Kidney (tissue), 14 donors: Measurements from ENCODE around the gene EIF5. TPM values are rescaled to one million over a fixed set of nuclear protein-coding genes. Genes with fewer than 3 reads are reported as not detected.

Experiments
- DNase-seq, 5 donors: peaks; one replicate each; pipeline ENCODE4 v3.0.0-alpha.2; 2013 to 2020
- FAIRE-seq: peaks from 2 replicates; lab custom pipeline; 2012; peaks lifted over from hg19 to GRCh38; lab: Jason Lieb, UNC
- H3K27ac ChIP-seq, 2 donors: one replicate each; pipeline ENCODE4 v1.7.0; 2013; ENCODE audit warnings: low read depth in 2 of 2, low read length in 2 of 2, inconsistent platforms in 1 of 2
- H3K27me3 ChIP-seq: one replicate; pipeline ENCODE4 v1.7.1; 2013; ENCODE audit warnings: low read length, inconsistent platforms; ENCODE audit not compliant: control insufficient read depth, insufficient read depth
- H3K36me3 ChIP-seq, 3 donors: one replicate each; pipeline versions ENCODE4 v1.7.0 to v1.7.1; 2013; ENCODE audit warnings: low read length in 3 of 3, control low read depth in 1 of 3, inconsistent platforms in 1 of 3; ENCODE audit not compliant: insufficient read depth in 3 of 3, control insufficient read depth in 2 of 3
- H3K4me1 ChIP-seq, 3 donors: one replicate each; pipeline versions ENCODE4 v1.7.0 to v1.7.1; 2013; ENCODE audit warnings: low read length in 3 of 3, inconsistent platforms in 1 of 3, low read depth in 1 of 3; ENCODE audit not compliant: control insufficient read depth in 2 of 3, insufficient read depth in 2 of 3
- H3K4me3 ChIP-seq, 3 donors: one replicate each; pipeline versions ENCODE4 v1.7.0 to v1.8.1; 2013; ENCODE audit warnings: low read length in 3 of 3, control low read depth in 1 of 3, inconsistent platforms in 1 of 3
- H3K9ac ChIP-seq, 3 donors: one replicate each; pipeline versions ENCODE4 v1.7.0 to v1.7.1; 2013; ENCODE audit warnings: low read length in 3 of 3, control low read depth in 1 of 3, inconsistent platforms in 1 of 3
- H3K9me3 ChIP-seq, 3 donors: one replicate each; pipeline versions ENCODE4 v1.7.0 to v1.7.1; 2013; ENCODE audit warnings: low read length in 3 of 3, control low read depth in 1 of 3, inconsistent platforms in 1 of 3; ENCODE audit not compliant: control insufficient read depth in 2 of 3, insufficient read depth in 1 of 3
- intact Hi-C: fragments of 100-400 bp; cut with DNase I; formaldehyde crosslinking; loops from one replicate; pipeline ENCODE4 v1.11.1; 2022
- polyA plus RNA-seq: library from polyadenylated mRNA; stranded (reverse); fragments of 350-450 nt; fragmentation: Illumina TruSeq; extraction: RNeasy Lipid Tissue Mini Kit (QIAGEN cat#74804); gene quantifications from one replicate; pipeline ENCODE4 v1.2.3, GENCODE V29; 2014; ENCODE audit warnings: low read depth, low replicate concordance; ENCODE audit not compliant: insufficient read depth
- total RNA-seq: library from RNA; stranded (reverse); fragmentation: NEBNext Ultra II Directional; extraction: Animal tissue kit (Norgen Biotek cat#: 25700); gene quantifications from one replicate; pipeline ENCODE4 v1.2.1, GENCODE V29; 2021
- TF ChIP-seq, protein P1 (sequence below): IDR thresholded peaks from 3 replicates; pipeline ENCODE4 v1.5.1; 2012; ENCODE audit warnings: mild to moderate bottlenecking, moderate library complexity, borderline replicate concordance; ENCODE audit not compliant: insufficient read depth; ENCODE audit errors: extremely low read depth
- donor health status: control.
- donor health status: control.
- donor health status: control.
- donor health status: control.
- donor health status: control.
- donor health status: DM: yes; HTN: yes; CAD: no.
- donor health status: Normal renal cell carcinoma (clear cell type).

Gene EIF5
- total and polyA plus RNA-seq, 2 donors from 2014 or later = 91.2 to 229 TPM

DNA sequence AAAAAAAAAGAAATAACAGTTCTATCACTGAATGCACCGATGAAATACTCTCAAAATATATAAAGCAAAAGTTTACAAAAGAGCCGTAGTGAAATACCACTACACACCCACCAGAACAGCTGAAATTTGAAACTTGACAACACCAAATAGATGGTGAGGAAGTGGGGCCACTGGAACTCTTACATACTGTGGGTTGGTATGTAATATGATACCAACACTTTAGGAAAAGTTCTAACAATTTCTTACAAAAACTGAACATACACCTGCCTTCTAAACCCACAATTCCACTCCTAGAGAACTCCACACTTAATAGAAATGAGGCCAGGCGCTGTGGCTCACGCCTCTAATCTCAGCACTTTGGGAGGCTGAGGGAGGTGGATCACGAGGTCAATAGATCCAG is 14.1 kb downstream of the EIF5 start:
- TF ChIP-seq, protein P1, sequence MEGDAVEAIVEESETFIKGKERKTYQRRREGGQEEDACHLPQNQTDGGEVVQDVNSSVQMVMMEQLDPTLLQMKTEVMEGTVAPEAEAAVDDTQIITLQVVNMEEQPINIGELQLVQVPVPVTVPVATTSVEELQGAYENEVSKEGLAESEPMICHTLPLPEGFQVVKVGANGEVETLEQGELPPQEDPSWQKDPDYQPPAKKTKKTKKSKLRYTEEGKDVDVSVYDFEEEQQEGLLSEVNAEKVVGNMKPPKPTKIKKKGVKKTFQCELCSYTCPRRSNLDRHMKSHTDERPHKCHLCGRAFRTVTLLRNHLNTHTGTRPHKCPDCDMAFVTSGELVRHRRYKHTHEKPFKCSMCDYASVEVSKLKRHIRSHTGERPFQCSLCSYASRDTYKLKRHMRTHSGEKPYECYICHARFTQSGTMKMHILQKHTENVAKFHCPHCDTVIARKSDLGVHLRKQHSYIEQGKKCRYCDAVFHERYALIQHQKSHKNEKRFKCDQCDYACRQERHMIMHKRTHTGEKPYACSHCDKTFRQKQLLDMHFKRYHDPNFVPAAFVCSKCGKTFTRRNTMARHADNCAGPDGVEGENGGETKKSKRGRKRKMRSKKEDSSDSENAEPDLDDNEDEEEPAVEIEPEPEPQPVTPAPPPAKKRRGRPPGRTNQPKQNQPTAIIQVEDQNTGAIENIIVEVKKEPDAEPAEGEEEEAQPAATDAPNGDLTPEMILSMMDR = no peak
- no peak for FAIRE-seq
- Histone ChIP-seq H3K27ac (no peak overlapping the region), H3K9ac (no peak overlapping the region), H3K4me3 (no peak overlapping the region), H3K4me1 (no peaks in the 10 kb centered on the region), H3K9me3 (no peaks in the 10 kb centered on the region), H3K27me3 (no peaks in the 10 kb centered on the region), H3K36me3 (peaks cover 3 to 16% (median 13%) of the 10 kb centered on the region in 3 donors)
- no peak for DNase-seq
- intact Hi-C loops = no loop called here

- Histone ChIP-seq H3K4me3 (no peak overlapping the region), H3K27me3 (no peaks in the 10 kb centered on the region), H3K36me3 (peaks cover 0 to under 1% (median 0%) of the 10 kb centered on the region in 3 donors), H3K4me1 (peaks cover 0 to 2% (median 0%) of the 10 kb centered on the region in 3 donors), H3K9me3 (no peaks in the 10 kb centered on the region), H3K9ac (no peak overlapping the region), H3K27ac (no peak overlapping the region)
- no peak for FAIRE-seq
- intact Hi-C loops = no loop called here
- no peak for DNase-seq
- TF ChIP-seq, protein P1 = no peak
Observed at GRCh38 chr14:103349982-103350381, 15.9 kb downstream of the EIF5 start.

- peaks cover 0 to 2% (median 0%) of the 10 kb centered on the region in 3 donors for H3K4me1 ChIP-seq
- H3K27ac ChIP-seq = no peak overlapping the region
- TF ChIP-seq, protein P1 = no peak
- no peak overlapping the region for H3K4me3 ChIP-seq
- FAIRE-seq (no peak), DNase-seq (no peak)
- H3K9me3 ChIP-seq = no peaks in the 10 kb centered on the region
- no peaks in the 10 kb centered on the region for H3K36me3 ChIP-seq
- intact Hi-C loops = no loop called here
- H3K9ac ChIP-seq = no peak overlapping the region
- no peaks in the 10 kb centered on the region for H3K27me3 ChIP-seq
Observed at GRCh38 chr14:103353362-103353761, 19.3 kb downstream of the EIF5 start.

DNA sequence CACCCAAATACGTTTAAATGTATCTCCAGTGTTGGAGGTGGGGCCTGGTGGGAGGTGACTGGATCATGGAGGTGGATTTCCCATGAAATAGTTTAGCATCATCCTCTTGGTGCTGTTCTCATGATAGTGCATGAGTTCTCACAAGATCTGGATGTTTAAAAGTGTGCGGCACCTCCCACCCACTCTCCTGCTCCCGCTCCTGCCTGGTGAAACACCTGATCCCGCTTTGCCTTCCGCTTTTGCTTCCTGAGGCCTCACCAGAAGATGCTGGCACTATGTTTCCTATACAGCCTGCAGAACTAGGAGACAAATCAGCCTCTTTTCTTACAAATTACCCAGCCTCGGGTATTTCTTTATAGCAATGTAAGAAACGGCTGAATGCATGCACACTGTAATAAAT is 20.1 kb downstream of the EIF5 start:
- H3K4me1 ChIP-seq = peaks cover 0 to 2% (median 0%) of the 10 kb centered on the region in 3 donors
- intact Hi-C loops = no loop called here
- H3K4me3 ChIP-seq = no peak overlapping the region
- H3K9ac ChIP-seq = no peak overlapping the region
- H3K36me3 ChIP-seq = no peaks in the 10 kb centered on the region
- H3K9me3 ChIP-seq = no peaks in the 10 kb centered on the region
- H3K27ac ChIP-seq = no peak overlapping the region
- TF ChIP-seq, protein P1 = no peak
- H3K27me3 ChIP-seq = no peaks in the 10 kb centered on the region
- FAIRE-seq = no peak
- no peak for DNase-seq
